Measurements from ENCODE around the gene TARS3.
"Not testable (repeated sequence)": the region's sequence is repeated elsewhere in the genome, so short reads cannot be mapped to it uniquely, and the experiment has no call there.

GRCh38 chr15:101767083-101767640, 42.9 kb upstream of the TARS3 start:
- TF ChIP-seq CTCF, POLR2A (IDR thresholded peaks at IDR 0.05): not testable (repeated sequence)
